HG03442 (cell line): ENCODE results near the gene WBP2.
"Not testable (repeated sequence)": the region's sequence is repeated elsewhere in the genome, so short reads cannot be mapped to it uniquely, and the experiment has no call there.

Source experiments
- ATAC-seq: cut with Tn5 transposase; IDR thresholded peaks from one replicate; pipeline ENCODE4 v1.9.1; 2021; ENCODE audit warnings: mild to moderate bottlenecking, moderate library complexity; ENCODE audit not compliant: unreplicated experiment

WBP2 gene

GRCh38 chr17:75889454-75889853 lies 34.3 kb upstream of the WBP2 start:
- ATAC-seq = no peak

- no peak for ATAC-seq
Measured at GRCh38 chr17:75888484-75888883, 33.3 kb upstream of the WBP2 start.

- not testable (repeated sequence) for ATAC-seq
Measured at GRCh38 chr17:75885860-75886259, 30.7 kb upstream of the WBP2 start.

- ATAC-seq = no peak
Measured at GRCh38 chr17:75885431-75885830, 30.3 kb upstream of the WBP2 start.

- no peak for ATAC-seq
Measured at GRCh38 chr17:75881678-75882454, 26.7 kb upstream of the WBP2 start.

- ATAC-seq = no peak
Measured at GRCh38 chr17:75880266-75880665, 25.1 kb upstream of the WBP2 start.

GRCh38 chr17:75878174-75878998 lies 23.3 kb upstream of the WBP2 start, which contains the start of gene TRIM47:
TRIM47 (minus strand) TSS chr17:75878581; CDS start chr17:75878548, 33 bp downstream.
- ATAC-seq = peak; percentile 28

- peak; percentile 53 for ATAC-seq
Measured at GRCh38 chr17:75877752-75878173, 22.6 kb upstream of the WBP2 start.

GRCh38 chr17:75876938-75877751 lies 22.0 kb upstream of the WBP2 start:
- ATAC-seq = peak; percentile 8

- ATAC-seq = no peak
Measured at GRCh38 chr17:75876190-75876937, 21.2 kb upstream of the WBP2 start.

GRCh38 chr17:75875940-75876189 lies 20.7 kb upstream of the WBP2 start:
- ATAC-seq = no peak

GRCh38 chr17:75875182-75875939 lies 20.2 kb upstream of the WBP2 start:
- no peak for ATAC-seq

GRCh38 chr17:75874323-75875181 lies 19.4 kb upstream of the WBP2 start:
- ATAC-seq = no peak

GRCh38 chr17:75873587-75874322 lies 18.6 kb upstream of the WBP2 start:
- ATAC-seq = no peak

GRCh38 chr17:75872434-75873351 lies 17.6 kb upstream of the WBP2 start:
- no peak for ATAC-seq

GRCh38 chr17:75870228-75870627 lies 15.1 kb upstream of the WBP2 start:
- not testable (repeated sequence) for ATAC-seq
